Measurements from ENCODE around the gene POLR2C.

DNA sequence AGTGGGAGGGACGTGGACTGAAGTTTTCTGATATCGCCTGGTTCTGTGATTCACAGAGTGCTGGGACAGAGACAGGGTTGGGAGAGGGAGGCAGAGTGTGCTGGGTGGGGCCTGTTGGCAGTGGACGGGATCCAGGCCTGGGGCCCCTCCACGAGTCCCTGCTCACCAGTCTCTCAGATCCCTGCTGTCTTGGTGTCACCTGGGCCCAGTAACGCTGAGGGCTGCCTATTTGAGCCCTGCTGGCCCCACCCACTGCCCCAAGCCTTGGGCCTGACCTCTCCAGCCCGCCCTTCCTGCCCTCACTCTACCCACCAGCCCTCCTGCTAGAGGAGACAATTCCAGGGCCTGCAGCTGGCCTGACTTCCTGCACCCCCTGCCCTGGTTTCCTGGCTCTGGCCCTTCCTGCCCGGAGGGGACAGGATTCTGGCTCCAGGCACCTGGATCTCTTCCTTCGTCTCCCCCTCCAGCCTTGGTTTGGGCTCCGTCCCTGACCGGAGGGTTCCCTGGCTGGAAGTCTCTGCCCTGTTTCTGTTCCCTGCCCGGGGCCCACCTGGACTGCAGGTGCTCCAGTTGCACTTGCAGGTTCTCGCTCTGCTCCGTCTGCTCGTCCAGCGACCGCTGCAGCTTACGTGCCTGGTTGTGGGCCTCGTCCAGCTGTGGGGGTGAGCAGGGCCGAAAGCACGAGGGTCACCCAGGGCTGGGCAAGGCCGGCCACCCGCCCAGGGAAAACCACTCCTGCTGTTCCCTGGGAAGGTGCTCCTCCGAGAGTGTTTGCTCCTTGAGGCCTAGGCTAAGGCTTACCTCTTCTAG lies 52.5 kb downstream of the POLR2C start:
- TF ChIP-seq POLR2A (IDR thresholded peaks at IDR 0.05; ENCODE audit: low read length) (no peak), GATA1 (IDR thresholded peaks at IDR 0.05; ENCODE audit: low read depth, low read length) (no peak)
